GM12878 (cell line): ENCODE data around the gene C14orf119. TPM values are rescaled to one million over a fixed set of nuclear protein-coding genes. Genes with fewer than 3 reads are reported as not detected.

Experiments used
- ATAC-seq: fragments of 200-7000 bp; cut with Tn5 transposase; 3 replicates; pipeline ENCODE4 v1.9.1; 2020; ENCODE audit warnings: mild to moderate bottlenecking, moderate library complexity
- BruUV-seq: library from RNA; stranded (reverse); fragments of 400-500 nt; replicated peaks from 2 replicates; lab custom pipeline; 2021; lab: Mats Ljungman, UMichigan
- CTCF ChIA-PET: fragments of 300-600 bp; sonication (Branson Sonifier 250); formaldehyde crosslinking; extraction: SDS; loops from one replicate; lab custom pipeline; 2021; ENCODE audit warnings: inconsistent platforms; lab: Yijun Ruan, JAX
- POLR2A ChIA-PET: fragments of 350-600 bp; formaldehyde crosslinking; extraction: SDS; loops from one replicate; lab custom pipeline; 2021; ENCODE audit warnings: inconsistent platforms; lab: Charles Lee
- RAD21 ChIA-PET: fragments of 300-600 bp; sonication (Branson Sonifier 250); formaldehyde crosslinking; loops from one replicate; lab custom pipeline; 2023; ENCODE audit warnings: antibody characterized with exemption; ENCODE audit not compliant: unreplicated experiment; lab: Charles Lee
- SMC1A ChIA-PET: fragments of 300-600 bp; sonication (Branson Sonifier 250); formaldehyde crosslinking; loops from one replicate; lab custom pipeline; 2023; ENCODE audit not compliant: unreplicated experiment, uncharacterized antibody; lab: Charles Lee
- DNase-seq: peaks from one replicate; pipeline ENCODE4 v3.0.0-alpha.2; 2011; ENCODE audit warnings: low read depth, low spot score
- FAIRE-seq: peaks from 3 replicates; lab custom pipeline; 2011; peaks lifted over from hg19 to GRCh38; lab: Jason Lieb, UNC
- H2AFZ ChIP-seq: 2 replicates; pipeline ENCODE4 v1.6.0; 2011; ENCODE audit warnings: low read depth, low read length, control low read depth; ENCODE audit not compliant: control insufficient read depth
- H3K27ac ChIP-seq: 2 replicates; pipeline ENCODE4 v1.5.1; 2011; ENCODE audit warnings: control low read depth; ENCODE audit not compliant: control insufficient read depth, insufficient read depth
- H3K27me3 ChIP-seq, 2 experiments: replicated peaks in 1 of 2; 2 replicates each; pipeline versions ENCODE4 v1.6.0 to v1.6.1; 2011; ENCODE audit warnings: low read length in 1 of 2; ENCODE audit not compliant: control insufficient read depth in 2 of 2, insufficient read depth in 2 of 2
- H3K36me3 ChIP-seq, 2 experiments: 2 replicates each; pipeline ENCODE4 v1.5.1; 2011; ENCODE audit warnings: low read length in 1 of 2; ENCODE audit not compliant: control insufficient read depth in 2 of 2, insufficient read depth in 2 of 2
- H3K4me1 ChIP-seq: 2 replicates; pipeline ENCODE4 v1.6.1; 2011; ENCODE audit warnings: mild to moderate bottlenecking, low read length, moderate library complexity, mixed read lengths; ENCODE audit not compliant: control insufficient read depth, insufficient read depth
- H3K4me2 ChIP-seq: 2 replicates; pipeline ENCODE4 v1.6.0; 2011; ENCODE audit warnings: control low read depth; ENCODE audit not compliant: control insufficient read depth, insufficient read depth
- H3K4me3 ChIP-seq: fragments of 200-600 bp; sonication (generic); 2 replicates; pipeline ENCODE4 v1.5.1; 2016
- H3K79me2 ChIP-seq: 2 replicates; pipeline ENCODE4 v1.6.0; 2011; ENCODE audit warnings: low read length; ENCODE audit not compliant: control insufficient read depth, insufficient read depth
- H3K9ac ChIP-seq: 2 replicates; pipeline ENCODE4 v1.8.0; 2011; ENCODE audit warnings: low read length, control low read depth, mixed read lengths; ENCODE audit not compliant: control insufficient read depth, insufficient read depth
- H3K9me3 ChIP-seq: replicated peaks from 3 replicates; pipeline ENCODE4 v1.5.1; 2011; ENCODE audit warnings: mild to moderate bottlenecking, low read length; ENCODE audit not compliant: control insufficient read depth, insufficient read depth
- H4K20me1 ChIP-seq: 2 replicates; pipeline ENCODE4 v1.6.0; 2011; ENCODE audit not compliant: control insufficient read depth, insufficient read depth
- CBFB ChIP-seq: IDR thresholded peaks from 2 replicates; pipeline ENCODE4 v1.6.1; 2016; ENCODE audit warnings: antibody characterized with exemption, low read depth
- CBX3 ChIP-seq: fragments of 200-600 bp; sonication (generic); IDR thresholded peaks from 2 replicates; pipeline ENCODE4 v1.6.1; 2016; ENCODE audit warnings: low read depth, borderline replicate concordance
- EZH2 ChIP-seq: IDR thresholded peaks from 2 replicates; pipeline ENCODE4 v1.6.1; 2012; ENCODE audit warnings: low read depth, mild to moderate bottlenecking, control low read depth, inconsistent platforms, low read length, borderline replicate concordance; ENCODE audit not compliant: control insufficient read depth
- NFXL1 ChIP-seq: fragments of 450-650 bp; IDR thresholded peaks from 2 replicates; pipeline ENCODE4 v1.6.1; 2017; ENCODE audit warnings: antibody characterized with exemption, mild to moderate bottlenecking, borderline replicate concordance
- RCOR1 ChIP-seq: conservative IDR thresholded peaks from 2 replicates; pipeline ENCODE4 v1.6.1; 2012; ENCODE audit warnings: low read depth, low read length, improper control_type of control experiment
- ZBTB33 ChIP-seq: fragments of 450-650 bp; IDR thresholded peaks from 2 replicates; pipeline ENCODE4 v1.6.1; 2017; ENCODE audit warnings: mild to moderate bottlenecking
- ZBTB4 ChIP-seq: fragments of 450-650 bp; formaldehyde crosslinking; IDR thresholded peaks from 2 replicates; pipeline ENCODE4 v1.4.0; 2022; ENCODE audit warnings: mild to moderate bottlenecking, moderate library complexity
- WGBS: methylation state at CpG from one replicate; pipeline ENCODE4 v1.1.6; 2016; ENCODE audit warnings: low lambda C conversion rate; ENCODE audit not compliant: insufficient replicate concordance, insufficient coverage; ENCODE audit errors: missing lambda C conversion rate; 5-methylcytosine and 5-hydroxymethylcytosine counted together
- in situ Hi-C: fragments of 300-500 bp; cut with MboI; formaldehyde crosslinking; loops from 9 replicates; pipeline ENCODE4 v1.14.3; 2018; ENCODE audit warnings: mixed read lengths
- intact Hi-C: fragments of 100-400 bp; cut with micrococcal nuclease; formaldehyde crosslinking; loops from one replicate; pipeline ENCODE4 v1.14.2; 2022; ENCODE audit not compliant: unreplicated experiment
- polyA plus RNA-seq, 11 experiments: library from polyadenylated mRNA; depleted of rRNA in 4 of 11; unstranded in 6 of 11; stranded (reverse) in 5 of 11; fragments of >200 nt; fragmentation: Nextera tagmentation in 4 of 11; fragmentation: Illumina TruSeq in 1 of 11; extraction: Ambion mirVana in 4 of 11; extraction: Trizol in 1 of 11; gene quantifications; 1 replicate in 1 of 11; 2 replicates in 10 of 11; pipeline versions ENCODE4 v1.2.1 to v1.2.3, GENCODE V29; 2011 to 2016; ENCODE audit warnings: inconsistent platforms in 2 of 11, missing spikeins in 2 of 11, low read depth in 1 of 11
- total RNA-seq, 4 experiments: library from RNA; depleted of rRNA in 3 of 4; stranded (reverse); fragments of >200 nt in 3 of 4; fragmentation: Illumina TruSeq in 1 of 4; extraction: Trizol in 1 of 4; gene quantifications; 2 replicates each; pipeline versions ENCODE4 v1.2.1 to v1.2.3, GENCODE V29; 2013 to 2021

C14orf119 gene
- total and polyA plus RNA-seq, 10 of the 15 experiments (the other 5 are each of a cell fraction or from before 2014, with no cell fraction given) = 32.3 to 228 (median 57.6) TPM

DNA sequence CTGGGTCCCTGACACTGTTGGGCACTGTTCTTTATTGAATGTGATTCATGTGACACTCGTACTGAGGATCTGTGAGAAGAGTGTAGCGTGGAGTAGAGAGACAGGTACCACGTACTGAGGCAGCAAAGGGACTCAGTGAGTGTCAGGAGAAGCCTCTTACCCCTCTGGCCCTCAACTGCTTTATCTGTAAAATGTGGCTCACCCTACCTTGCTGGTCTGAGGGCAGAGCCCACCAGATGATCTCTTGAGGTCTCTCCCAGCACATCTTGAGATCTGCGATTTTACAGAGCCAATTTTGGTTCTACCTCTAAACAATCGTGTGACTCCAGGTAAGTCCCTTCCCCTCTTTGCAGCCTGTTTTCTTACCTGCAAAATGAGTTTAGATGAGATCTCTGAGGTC, 20.6 kb downstream of the C14orf119 start:
- SMC1A ChIA-PET = no interaction called here
- in situ Hi-C loops = no loop called here
- no peak for FAIRE-seq
- peaks cover 13% of the 10 kb centered on the region for H3K4me1 ChIP-seq
- RAD21 ChIA-PET = no interaction called here
- intact Hi-C loops = no loop called here
- H3K9ac ChIP-seq = no peak overlapping the region
- no peak overlapping the region for H3K27ac ChIP-seq
- TF ChIP-seq ZBTB33 (no peak), CBX3 (no peak), EZH2 (no peak), ZBTB4 (no peak), CBFB (no peak), NFXL1 (no peak), RCOR1 (no peak)
- TF ChIP-seq, all 136 proteins: peak for 0
- Histone ChIP-seq H3K9me3 (no peaks in the 10 kb centered on the region), H3K27me3 (peaks cover 0 to 7% of the 10 kb centered on the region in 2 experiments; a peak in 3 of 4 replicates), H3K36me3 (no peaks in the 10 kb centered on the region), H4K20me1 (no peaks in the 10 kb centered on the region), H3K4me3 (no peak overlapping the region), H2AFZ (no peak overlapping the region), H3K79me2 (no peaks in the 10 kb centered on the region), H3K4me2 (no peak overlapping the region)
- BruUV-seq = no TSS peak
- DNase-seq (no peak), ATAC-seq (no peak)
- 27% methylated on average over 5 of the region's 5 CpGs for WGBS
- ChIA-PET POLR2A (no interaction called here), CTCF (interaction anchor here (1.2 kb wide), 1 partner anchor 39 kb away, joined by 3 read pairs; no protein-coding TSS in a partner anchor)
